GM19351 (cell line): ENCODE measurements around the gene LILRA5.
"Not testable (repeated sequence)": the region's sequence is repeated elsewhere in the genome, so short reads cannot be mapped to it uniquely, and the experiment has no call there.

ENCODE experiments used
- ATAC-seq: cut with Tn5 transposase; IDR thresholded peaks from one replicate; pipeline ENCODE4 v1.9.1; 2021; ENCODE audit warnings: mild to moderate bottlenecking, moderate library complexity; ENCODE audit not compliant: unreplicated experiment

Gene LILRA5

GRCh38 chr19:54277111-54277615 lies 35.8 kb downstream of the LILRA5 start:
- not testable (repeated sequence) for ATAC-seq

DNA sequence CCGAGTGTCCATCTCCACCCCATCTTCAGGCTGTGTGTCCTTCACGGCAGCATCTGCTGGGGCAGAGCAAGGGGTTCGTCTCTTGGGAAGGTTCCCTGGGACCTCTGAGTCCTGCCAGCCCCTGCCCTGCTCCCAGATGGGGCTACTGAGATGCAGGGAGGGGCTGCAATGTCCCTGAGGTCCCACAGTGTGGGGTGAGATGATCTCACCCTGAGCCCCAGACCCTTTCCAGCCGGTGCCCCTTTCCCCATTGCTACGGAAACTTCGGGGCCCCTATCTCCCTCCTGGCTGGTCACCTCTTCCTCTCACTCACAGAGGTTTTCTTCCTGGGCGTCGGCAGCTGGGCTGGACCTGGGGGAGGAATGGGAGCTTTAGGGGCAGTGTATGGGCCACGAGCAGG lies 37.0 kb downstream of the LILRA5 start:
- ATAC-seq, result no peak

GRCh38 chr19:54274516-54274915 lies 38.5 kb downstream of the LILRA5 start:
- ATAC-seq, result not testable (repeated sequence)

GRCh38 chr19:54273821-54274220 lies 39.1 kb downstream of the LILRA5 start:
- ATAC-seq, result no peak

DNA sequence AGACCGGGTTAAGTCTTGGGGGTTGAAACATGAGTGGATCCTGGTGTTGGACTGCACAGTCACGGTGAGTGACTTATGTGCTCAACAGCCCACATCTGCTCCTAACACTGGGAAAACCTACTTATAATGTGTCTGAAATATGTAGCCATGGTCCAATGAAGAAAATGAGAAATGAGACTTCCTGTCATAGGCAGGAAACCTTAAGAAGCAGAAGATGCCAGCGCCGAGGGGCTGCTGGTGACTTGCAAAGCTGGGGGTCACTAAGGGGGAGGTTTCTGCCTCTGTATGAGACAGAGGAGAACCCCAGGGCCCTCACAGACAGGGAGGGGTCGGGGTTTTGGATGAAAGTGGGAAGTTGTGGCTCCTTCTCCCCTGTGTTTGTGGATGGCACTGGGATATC lies 40.8 kb downstream of the LILRA5 start:
- not testable (repeated sequence) for ATAC-seq

GRCh38 chr19:54271587-54271986 lies 41.4 kb downstream of the LILRA5 start:
- not testable (repeated sequence) for ATAC-seq

- ATAC-seq, result no peak
Measured at GRCh38 chr19:54271106-54271505, 41.9 kb downstream of the LILRA5 start.

- no peak for ATAC-seq
Measured at GRCh38 chr19:54268936-54269335, 44.0 kb downstream of the LILRA5 start.

GRCh38 chr19:54266133-54266532 lies 46.8 kb downstream of the LILRA5 start:
- ATAC-seq, result peak; percentile 40

DNA sequence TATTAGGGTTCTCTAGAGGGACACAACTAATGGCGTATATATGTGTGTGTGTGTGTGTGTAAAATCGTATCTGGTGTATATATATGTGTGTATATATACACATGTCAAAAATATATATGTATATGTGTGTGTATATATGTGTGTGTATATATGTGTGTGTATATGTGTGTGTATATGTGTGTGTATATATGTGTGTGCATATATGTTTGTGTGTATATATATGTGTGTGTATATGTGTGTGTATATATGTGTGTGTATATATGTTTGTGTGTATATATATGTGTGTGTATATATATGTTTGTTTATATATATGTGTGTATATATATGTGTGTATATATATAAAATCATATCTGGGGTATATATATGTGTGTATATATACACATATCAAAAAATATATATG lies 50.5 kb downstream of the LILRA5 start:
- ATAC-seq, result no peak

DNA sequence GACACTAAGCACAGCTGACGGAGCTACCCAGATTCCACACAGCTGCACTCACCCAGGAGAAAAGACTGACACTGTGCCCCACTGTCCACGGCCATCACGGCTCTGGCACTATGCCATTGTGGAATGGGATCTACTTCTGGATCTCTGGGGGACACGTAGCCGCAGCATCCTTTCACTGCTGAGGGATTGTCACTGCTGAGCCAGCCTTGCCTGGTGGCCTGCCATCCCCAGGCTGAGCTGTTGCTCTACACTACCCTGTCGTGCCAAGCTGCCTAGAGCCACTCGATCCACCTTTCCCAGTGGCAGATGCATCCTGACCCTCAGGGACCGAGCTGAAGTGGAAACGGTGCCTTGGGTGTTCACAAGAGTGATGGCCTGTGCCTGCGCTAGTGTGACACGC lies 50.9 kb downstream of the LILRA5 start:
- no peak for ATAC-seq

DNA sequence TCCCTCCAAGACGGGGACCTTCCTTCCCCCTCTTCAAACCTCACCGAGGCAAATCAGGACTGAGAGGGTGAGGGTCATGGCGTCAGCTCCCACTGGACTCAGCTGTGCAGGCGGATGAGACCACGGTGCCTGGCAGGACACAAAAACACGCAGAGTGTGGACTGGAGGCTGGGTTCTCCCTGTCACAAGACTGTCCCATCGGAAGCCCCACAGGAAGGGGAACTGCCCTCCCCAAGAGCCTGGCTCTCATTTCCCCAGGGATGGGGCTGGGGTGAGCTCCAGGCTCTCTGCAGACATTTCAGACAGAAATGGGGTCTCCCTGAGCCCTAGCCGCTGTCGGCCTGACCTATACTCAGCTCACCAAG lies 55.9 kb downstream of the LILRA5 start, which contains the start of gene LILRB5:
LILRB5 (minus strand) TSS at position 158 of the 365 bp plus-strand sequence; CDS start at position 78, 80 bp downstream.
- no peak for ATAC-seq
